ENCODE measurements around the gene DLG5. TPM values are rescaled to one million over a fixed set of nuclear protein-coding genes. Genes with fewer than 3 reads are reported as not detected.

Gene DLG5
- total RNA-seq, 1 experiment from 2014 or later: 69.7 TPM

DNA sequence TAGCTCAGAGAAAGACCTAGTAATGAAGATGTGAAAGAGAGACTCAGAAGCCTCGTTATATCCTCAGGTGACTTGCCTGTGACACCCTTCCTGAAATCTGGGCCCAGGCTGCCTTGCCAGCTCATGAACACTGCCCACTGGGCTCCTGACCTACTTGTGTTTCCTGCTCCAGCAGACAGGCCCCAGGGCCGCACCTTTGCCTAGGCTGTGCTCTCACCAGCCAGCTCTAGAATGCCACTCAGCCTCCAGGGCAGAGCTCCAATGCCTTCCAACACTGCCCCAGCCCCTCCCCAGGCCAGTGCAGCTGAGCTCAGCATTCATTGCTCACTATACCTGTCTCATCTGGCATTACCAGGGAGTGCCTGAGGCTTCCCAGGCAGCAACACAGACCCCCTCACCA lies 94.3 kb downstream of the DLG5 start:
- TF ChIP-seq, protein P1, sequence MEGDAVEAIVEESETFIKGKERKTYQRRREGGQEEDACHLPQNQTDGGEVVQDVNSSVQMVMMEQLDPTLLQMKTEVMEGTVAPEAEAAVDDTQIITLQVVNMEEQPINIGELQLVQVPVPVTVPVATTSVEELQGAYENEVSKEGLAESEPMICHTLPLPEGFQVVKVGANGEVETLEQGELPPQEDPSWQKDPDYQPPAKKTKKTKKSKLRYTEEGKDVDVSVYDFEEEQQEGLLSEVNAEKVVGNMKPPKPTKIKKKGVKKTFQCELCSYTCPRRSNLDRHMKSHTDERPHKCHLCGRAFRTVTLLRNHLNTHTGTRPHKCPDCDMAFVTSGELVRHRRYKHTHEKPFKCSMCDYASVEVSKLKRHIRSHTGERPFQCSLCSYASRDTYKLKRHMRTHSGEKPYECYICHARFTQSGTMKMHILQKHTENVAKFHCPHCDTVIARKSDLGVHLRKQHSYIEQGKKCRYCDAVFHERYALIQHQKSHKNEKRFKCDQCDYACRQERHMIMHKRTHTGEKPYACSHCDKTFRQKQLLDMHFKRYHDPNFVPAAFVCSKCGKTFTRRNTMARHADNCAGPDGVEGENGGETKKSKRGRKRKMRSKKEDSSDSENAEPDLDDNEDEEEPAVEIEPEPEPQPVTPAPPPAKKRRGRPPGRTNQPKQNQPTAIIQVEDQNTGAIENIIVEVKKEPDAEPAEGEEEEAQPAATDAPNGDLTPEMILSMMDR (IDR thresholded peaks at IDR 0.05; ENCODE audit: insufficient read depth in 1 of 2, low read depth in 1 of 2, low read length in 1 of 2, severe bottlenecking in 1 of 2, unreplicated experiment in 1 of 2): no peak
- no peaks in the 10 kb centered on the region for H3K9me3 Mint-ChIP-seq (ENCODE audit: unreplicated experiment)
- peaks cover 4% of the 10 kb centered on the region for H3K36me3 ChIP-seq (ENCODE audit: control insufficient read depth, insufficient read depth, low read length)
- H3K27me3 Mint-ChIP-seq (ENCODE audit: insufficient read depth, unreplicated experiment): no peaks in the 10 kb centered on the region
- ChIA-PET POLR2A (no interaction called here), CTCF (no interaction called here)
- no peaks in the 10 kb centered on the region for H3K27me3 ChIP-seq (replicated peaks; ENCODE audit: control insufficient read depth, insufficient read depth, low read length)
- DNase-seq: no peak
- intact Hi-C loops (cut with micrococcal nuclease; ENCODE audit: unreplicated experiment): no loop called here
- no peak overlapping the region for H3K4me3 ChIP-seq (ENCODE audit: low read depth, low read length)
- no TSS peak for BruUV-seq (replicated peaks)
- H3K4me1 ChIP-seq: no peaks in the 10 kb centered on the region
- H3K27ac Mint-ChIP-seq (ENCODE audit: unreplicated experiment): no peak overlapping the region
- H3K36me3 Mint-ChIP-seq (ENCODE audit: insufficient read depth, unreplicated experiment): peaks cover 74% of the 10 kb centered on the region
- no peaks in the 10 kb centered on the region for H3K9me3 ChIP-seq
- H3K4me3 Mint-ChIP-seq (ENCODE audit: unreplicated experiment): no peak overlapping the region
- no peaks in the 10 kb centered on the region for H3K4me1 Mint-ChIP-seq (ENCODE audit: low read depth, unreplicated experiment)

DNA sequence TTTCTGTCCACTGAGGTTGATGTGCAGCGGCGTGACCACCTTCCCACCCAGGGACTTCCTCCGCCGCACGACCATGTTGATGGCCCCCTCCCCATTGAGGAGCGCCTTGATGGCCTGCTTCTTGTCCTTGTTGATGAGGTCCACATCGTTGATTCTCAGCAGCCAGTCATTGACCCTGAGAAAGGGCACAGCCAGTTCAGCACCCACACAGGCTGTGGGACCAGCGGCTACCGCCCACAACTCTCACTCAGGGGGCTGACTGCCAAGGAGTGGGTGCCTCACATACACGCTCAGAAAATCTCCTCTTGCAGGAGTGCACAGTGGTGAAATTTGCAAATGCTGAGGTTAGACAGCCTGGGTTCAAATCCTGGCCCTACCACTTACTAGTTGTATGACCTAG lies 97.2 kb downstream of the DLG5 start:
- Histone ChIP-seq H3K27me3 (replicated peaks; ENCODE audit: control insufficient read depth, insufficient read depth, low read length) (no peaks in the 10 kb centered on the region), H3K4me1 (peaks cover 5% of the 10 kb centered on the region; the same call in 1 of the 2 replicates), H3K36me3 (ENCODE audit: control insufficient read depth, insufficient read depth, low read length) (peaks cover 4% of the 10 kb centered on the region), H3K9me3 (no peaks in the 10 kb centered on the region), H3K4me3 (ENCODE audit: low read depth, low read length) (no peak overlapping the region)
- no peaks in the 10 kb centered on the region for H3K27me3 Mint-ChIP-seq (ENCODE audit: insufficient read depth, unreplicated experiment)
- H3K27ac Mint-ChIP-seq (ENCODE audit: unreplicated experiment): no peak overlapping the region
- intact Hi-C loops (cut with micrococcal nuclease; ENCODE audit: unreplicated experiment): no loop called here
- no peak for DNase-seq
- no peaks in the 10 kb centered on the region for H3K9me3 Mint-ChIP-seq (ENCODE audit: unreplicated experiment)
- H3K4me1 Mint-ChIP-seq (ENCODE audit: low read depth, unreplicated experiment): no peaks in the 10 kb centered on the region
- POLR2A ChIA-PET: no interaction called here
- peaks cover 70% of the 10 kb centered on the region for H3K36me3 Mint-ChIP-seq (ENCODE audit: insufficient read depth, unreplicated experiment)
- no peak overlapping the region for H3K4me3 Mint-ChIP-seq (ENCODE audit: unreplicated experiment)
- TF ChIP-seq, protein P1 (IDR thresholded peaks at IDR 0.05; ENCODE audit: insufficient read depth in 1 of 2, low read depth in 1 of 2, low read length in 1 of 2, severe bottlenecking in 1 of 2, unreplicated experiment in 1 of 2): no peak
- BruUV-seq (replicated peaks): no TSS peak
- CTCF ChIA-PET: no interaction called here

DNA sequence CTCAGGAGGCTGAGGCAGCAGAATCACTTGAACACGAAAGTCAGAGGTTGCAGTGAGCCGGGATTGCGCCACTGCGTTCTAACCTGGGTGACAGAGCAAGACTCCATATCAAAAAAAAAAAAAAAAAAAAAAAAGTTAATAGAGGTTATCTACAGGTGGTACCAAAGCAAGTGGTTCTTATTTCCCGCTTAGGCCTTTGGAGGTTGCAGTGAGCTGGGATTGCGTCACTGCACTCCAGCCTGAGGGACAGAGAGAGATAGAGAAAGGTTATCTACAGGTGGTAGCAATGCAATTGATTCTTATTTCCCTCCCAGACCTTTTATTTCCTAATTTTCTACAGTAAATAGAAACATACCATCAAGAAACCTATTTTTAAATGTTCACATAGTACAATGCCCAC lies 98.2 kb downstream of the DLG5 start:
- Mint-ChIP-seq H3K4me3 (ENCODE audit: unreplicated experiment) (no peak overlapping the region), H3K36me3 (ENCODE audit: insufficient read depth, unreplicated experiment) (peaks cover 74% of the 10 kb centered on the region), H3K4me1 (ENCODE audit: low read depth, unreplicated experiment) (no peaks in the 10 kb centered on the region), H3K27me3 (ENCODE audit: insufficient read depth, unreplicated experiment) (no peaks in the 10 kb centered on the region), H3K27ac (ENCODE audit: unreplicated experiment) (no peak overlapping the region), H3K9me3 (ENCODE audit: unreplicated experiment) (no peaks in the 10 kb centered on the region)
- H3K4me1 ChIP-seq: peaks cover 5% of the 10 kb centered on the region; the same call in 1 of the 2 replicates
- no TSS peak for BruUV-seq (replicated peaks)
- CTCF ChIA-PET: no interaction called here
- POLR2A ChIA-PET: no interaction called here
- H3K27me3 ChIP-seq (replicated peaks; ENCODE audit: control insufficient read depth, insufficient read depth, low read length): no peaks in the 10 kb centered on the region
- no peak overlapping the region for H3K4me3 ChIP-seq (ENCODE audit: low read depth, low read length)
- intact Hi-C loops (cut with micrococcal nuclease; ENCODE audit: unreplicated experiment): no loop called here
- DNase-seq: no peak
- peaks cover 5% of the 10 kb centered on the region for H3K36me3 ChIP-seq (ENCODE audit: control insufficient read depth, insufficient read depth, low read length)
- TF ChIP-seq, protein P1 (IDR thresholded peaks at IDR 0.05; ENCODE audit: insufficient read depth in 1 of 2, low read depth in 1 of 2, low read length in 1 of 2, severe bottlenecking in 1 of 2, unreplicated experiment in 1 of 2): no peak
- H3K9me3 ChIP-seq: no peaks in the 10 kb centered on the region

All from Caco-2 (cell line).